ENCODE measurements around the gene GMEB2.
"Not testable (repeated sequence)": the region's sequence is repeated elsewhere in the genome, so short reads cannot be mapped to it uniquely, and the experiment has no call there.

GMEB2 gene

GRCh38 chr20:63586797-63587196 lies 40.1 kb downstream of the GMEB2 start:
- DNase-seq = no peak

DNA sequence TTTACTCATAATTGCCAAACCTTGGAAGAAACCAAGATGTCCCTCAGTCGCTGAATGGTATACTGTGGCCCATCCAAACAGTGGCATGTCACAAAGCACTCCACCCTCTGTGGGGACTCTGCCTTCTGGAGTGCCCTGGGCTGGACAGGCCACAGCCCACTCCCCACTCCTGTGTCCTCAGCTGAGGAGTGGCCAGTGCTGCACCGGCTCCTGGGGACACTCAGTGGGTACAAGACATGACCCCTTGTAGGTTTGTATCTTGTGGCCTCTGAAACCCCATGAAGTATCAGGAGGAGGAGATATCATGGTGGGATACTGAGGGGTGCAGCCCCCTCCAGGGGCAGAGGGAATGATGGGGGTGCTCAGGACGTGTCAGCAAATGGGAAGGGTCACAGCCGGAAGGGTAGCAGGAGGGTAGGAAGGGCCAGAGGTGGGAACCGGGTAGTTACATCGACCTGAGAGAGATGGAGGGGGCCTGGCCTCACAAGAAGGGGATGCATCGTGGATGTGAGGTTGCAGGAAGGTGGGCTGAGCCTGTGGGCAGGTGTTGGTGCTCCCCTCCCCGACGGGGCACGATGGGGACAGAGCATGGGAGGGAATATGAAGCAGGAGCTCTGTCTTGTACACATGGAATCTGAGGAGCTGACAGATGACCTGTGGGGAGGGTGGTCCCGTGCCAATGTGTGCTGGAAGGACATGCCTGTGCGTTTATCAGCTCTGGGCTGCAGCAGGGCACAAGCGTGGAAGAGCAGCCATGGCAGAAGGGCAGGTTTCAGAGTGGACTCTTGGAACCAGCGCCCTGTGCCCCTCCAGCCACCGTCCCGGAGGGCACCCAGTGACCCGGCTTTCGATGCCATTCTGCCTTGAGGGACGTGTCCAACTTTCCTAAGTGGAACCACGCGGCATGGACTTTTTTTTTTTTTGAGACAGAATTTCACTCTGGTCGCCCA lies 41.0 kb downstream of the GMEB2 start:
- no peak for DNase-seq

- no peak for DNase-seq
Observed at GRCh38 chr20:63582382-63583063, 44.4 kb downstream of the GMEB2 start.

GRCh38 chr20:63580796-63581461 lies 46.0 kb downstream of the GMEB2 start:
- peak; percentile 47 for DNase-seq

- no peak for DNase-seq
Observed at GRCh38 chr20:63579017-63579694, 47.7 kb downstream of the GMEB2 start.

DNA sequence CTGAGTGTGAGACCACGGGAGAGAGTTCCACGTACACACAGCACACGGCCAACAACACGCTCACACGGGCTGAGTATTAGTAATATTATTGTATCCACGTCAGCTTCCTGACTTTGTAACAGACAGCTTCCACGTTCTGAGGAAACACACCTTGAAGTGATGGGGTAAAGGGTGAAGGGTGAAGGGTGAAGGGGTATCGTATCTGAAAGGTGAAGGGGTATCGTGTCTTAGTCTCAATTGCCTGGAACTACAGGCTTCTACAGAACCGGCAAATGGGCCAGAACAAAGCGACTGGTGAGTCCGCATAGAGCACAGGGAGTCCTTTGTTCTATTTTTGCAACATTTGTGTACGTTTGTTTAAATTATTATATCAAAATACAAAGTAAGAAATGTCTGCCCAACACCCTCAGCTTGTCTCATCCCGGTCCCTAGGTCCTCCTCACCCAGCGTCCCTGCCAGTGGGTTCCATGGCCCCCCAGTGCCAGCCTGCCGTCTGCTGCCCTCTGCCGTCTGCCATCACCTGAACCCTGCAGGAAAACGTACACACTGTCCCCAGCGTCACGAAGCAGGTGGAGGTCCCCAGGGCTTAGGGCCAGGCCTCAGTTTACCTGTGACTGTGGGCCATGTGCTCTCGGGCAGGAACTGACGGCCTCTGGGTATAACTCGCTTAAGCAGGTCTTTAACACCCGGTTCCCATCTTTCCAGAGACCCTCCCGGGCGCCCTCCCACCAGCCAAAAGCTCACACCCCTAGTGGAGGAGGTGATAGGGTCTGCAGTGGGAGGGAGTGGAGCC lies 48.5 kb downstream of the GMEB2 start:
- no peak for DNase-seq

DNA sequence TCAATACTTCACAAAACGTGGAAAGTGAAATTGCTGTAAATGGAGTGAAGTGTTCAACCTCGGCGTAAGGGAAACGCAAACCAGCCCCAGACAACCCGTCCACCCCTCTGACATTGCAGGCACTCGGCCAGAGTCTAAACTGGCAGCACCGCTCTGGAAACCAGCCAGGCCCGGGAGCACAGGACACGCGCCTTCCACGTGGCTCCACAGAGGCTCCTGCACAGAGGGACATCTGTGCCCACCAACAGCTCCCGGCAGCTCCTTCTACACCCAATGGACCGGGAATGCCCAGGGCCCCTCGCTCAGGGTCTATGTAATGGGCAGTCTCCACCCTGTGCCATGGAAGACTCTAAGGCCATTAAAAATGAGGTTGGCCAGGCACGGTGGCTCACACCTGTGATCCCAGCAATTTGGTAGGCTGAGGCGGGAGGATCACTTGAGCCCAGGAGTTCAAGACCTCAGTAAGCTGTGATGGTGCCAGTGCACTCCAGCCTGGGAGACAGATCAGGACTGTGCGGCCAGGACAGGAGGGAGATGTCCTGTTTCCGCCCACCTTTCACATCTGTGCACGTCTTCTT lies 49.5 kb downstream of the GMEB2 start:
- DNase-seq = no peak

DNA sequence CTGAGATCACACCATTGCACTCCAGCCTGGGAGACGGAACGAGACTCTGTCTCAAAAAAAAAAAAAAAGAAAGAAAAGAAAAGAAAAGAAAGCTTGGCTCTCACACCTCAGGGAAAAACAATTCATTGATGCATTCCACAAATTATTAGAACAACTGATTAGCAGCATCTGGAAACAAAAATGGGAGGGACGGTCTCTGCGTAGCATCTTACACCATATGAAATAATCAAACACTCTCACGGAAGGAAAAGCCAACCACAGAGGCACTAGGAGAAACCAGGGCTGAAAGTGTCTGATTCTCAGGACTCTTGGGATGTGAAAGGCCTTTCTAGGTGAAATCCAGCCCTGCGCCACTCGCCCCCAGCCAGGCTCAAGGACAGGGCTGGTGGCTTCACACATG lies 50.6 kb downstream of the GMEB2 start:
- no peak for DNase-seq

DNA sequence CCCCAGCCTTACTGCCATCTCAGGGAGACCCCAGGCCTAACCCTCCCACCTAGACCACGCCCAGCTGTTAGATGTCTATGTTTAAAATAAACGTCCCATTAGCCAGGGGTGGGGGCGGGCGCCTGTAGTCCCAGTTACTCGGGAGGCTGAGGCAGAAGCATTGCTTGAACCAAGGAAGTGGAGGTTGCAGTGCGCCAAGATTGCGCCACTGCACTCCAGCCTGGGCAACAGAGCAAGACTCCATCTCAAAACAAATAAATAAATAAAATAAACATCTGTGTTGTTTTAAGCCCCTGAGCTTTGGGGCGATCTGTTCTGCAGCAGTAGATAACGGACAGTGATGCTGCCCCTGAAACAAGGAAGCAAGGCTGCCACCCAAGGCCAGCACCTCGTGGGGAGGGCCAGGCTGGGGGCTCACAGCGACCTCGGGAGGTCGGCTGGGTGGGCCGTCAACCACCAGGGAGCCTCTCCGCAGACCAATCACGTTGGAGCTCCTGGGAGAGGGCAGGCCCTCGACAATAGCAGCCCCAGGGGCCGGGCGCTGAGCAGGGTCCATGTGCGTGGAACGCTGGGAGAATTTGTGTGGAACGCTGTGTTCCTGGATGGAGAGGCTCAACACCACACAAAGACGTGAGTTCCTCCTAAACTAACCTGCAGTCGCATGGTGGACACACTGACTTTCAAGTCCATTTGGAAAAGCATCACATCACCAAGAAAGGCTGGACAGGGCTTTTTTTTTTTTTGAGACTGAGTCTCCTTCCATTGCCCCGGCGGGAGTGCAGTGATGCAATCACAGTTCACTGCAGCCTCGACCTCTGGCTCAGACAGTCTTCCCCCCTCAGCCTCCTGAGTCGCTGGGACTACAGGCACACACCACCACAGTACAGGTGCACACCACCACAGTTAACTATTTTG lies 51.8 kb downstream of the GMEB2 start:
- no peak for DNase-seq

GRCh38 chr20:63574156-63574828 lies 52.6 kb downstream of the GMEB2 start, which contains the start of gene HELZ2:
Gene HELZ2, minus strand, starts transcription at chr20:63574239. Its CDS starts 1,854 bp downstream, at chr20:63572385.
- peak; percentile 19 for DNase-seq

GRCh38 chr20:63573647-63574131 lies 53.2 kb downstream of the GMEB2 start:
- DNase-seq = no peak

GRCh38 chr20:63572788-63573646 lies 53.9 kb downstream of the GMEB2 start:
- DNase-seq = no peak

DNA sequence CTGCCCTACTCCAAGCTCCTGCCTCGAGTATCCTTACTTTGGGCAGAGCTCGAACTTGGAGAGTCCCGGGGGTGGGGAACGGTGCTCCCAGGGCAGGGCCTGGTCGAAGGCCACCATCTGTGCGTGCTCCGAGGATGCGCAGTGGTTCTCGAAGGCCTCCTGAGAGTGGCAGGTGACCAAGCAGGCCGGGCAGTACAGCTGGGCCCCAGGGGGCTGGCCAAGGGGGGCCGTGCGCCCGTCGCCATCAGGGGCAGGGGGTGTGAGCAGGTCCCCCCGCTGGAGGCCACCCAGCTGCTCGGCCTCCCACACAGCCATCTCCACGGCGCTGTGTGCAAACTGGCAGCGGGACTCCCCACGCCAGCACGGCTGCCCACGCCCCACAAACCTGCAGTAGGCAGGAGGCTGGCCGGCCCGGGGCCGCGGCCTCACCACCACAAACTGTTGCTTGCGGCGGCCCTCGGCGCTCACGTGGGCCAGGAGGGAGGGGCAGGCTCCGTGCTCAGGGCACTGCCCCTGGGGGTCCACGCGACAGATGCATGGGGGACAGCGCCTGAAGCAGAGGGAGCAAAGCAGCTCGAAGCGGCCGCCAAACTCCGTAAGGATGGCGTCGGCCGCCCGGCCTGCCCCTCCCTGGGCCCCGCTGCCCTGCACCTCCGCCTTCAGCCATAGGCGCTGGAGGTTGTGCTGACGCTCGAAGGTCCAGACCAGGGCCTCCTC lies 54.7 kb downstream of the GMEB2 start:
- no peak for DNase-seq

DNA sequence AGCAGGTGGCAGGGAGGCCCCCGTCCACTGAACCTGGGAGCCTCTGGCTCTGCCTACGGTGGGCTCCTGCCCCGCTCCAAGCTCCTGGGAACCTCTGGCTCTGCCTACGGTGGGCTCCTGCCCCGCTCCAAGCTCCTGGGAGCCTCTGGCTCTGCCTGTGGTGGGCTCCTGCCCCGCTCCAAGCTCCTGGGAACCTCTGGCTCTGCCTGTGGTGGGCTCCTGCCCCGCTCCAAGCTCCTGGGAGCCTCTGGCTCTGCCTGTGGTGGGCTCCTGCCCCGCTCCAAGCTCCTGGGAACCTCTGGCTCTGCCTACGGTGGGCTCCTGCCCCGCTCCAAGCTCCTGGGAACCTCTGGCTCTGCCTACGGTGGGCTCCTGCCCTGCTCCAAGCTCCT lies 55.8 kb downstream of the GMEB2 start:
- DNase-seq = not testable (repeated sequence)

- DNase-seq = no peak
Observed at GRCh38 chr20:63570281-63571086, 56.4 kb downstream of the GMEB2 start.

DNA sequence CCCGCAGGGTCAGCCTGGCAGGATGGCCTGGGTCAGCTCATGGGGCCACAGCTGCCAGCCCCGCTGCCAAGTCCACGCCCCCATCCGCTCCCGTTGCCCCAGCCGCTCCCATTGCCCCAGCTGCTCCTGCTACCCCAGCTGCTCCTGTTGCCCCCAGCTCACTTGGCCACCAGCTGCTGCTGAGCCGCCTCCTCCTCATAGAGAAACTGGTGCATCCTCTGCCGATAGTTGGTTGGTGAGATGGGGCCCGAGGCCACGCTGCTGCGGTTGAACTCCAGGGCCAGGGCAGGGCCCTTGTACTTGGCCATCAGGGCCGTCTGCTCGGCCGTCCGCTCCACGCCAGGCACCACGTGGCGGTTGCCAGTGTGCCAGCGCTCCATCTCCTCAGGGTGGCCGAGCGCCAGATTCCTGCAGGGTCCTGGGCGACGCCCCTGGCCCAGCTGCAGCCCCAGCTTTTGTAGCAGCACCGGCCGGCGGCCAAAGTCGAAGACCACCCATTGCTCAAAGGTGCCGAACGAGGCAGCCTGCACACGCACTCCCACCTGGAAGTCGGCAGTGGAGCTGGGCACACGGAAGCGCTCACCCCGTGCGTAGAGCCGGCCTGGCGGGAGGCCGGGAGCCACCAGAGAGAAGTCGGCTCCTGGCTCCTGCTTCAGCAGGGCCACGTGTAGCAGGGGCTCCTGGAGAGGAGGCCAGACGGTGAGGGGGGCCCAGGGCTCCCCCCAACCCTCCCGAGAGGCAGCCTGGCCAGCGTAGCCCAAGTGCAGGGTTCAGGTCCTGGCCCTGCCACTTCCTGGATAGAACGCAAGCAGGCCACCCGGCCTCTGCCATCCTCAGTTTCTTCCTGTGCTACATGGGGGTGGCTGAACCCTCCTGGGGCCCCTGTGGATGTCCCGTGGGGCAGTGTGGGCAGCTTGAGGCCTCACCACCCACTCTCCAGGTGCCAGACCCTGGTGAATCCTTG lies 57.6 kb downstream of the GMEB2 start:
- DNase-seq = no peak
